OCI-LY1 (cell line): ENCODE data around the gene GALNT18.

Experiments
- H2AFZ ChIP-seq: fragments of 200-600 bp; sonication (generic), shearing (Covaris generic); 2 replicates; pipeline ENCODE4 v1.6.0; 2014; ENCODE audit warnings: antibody characterized with exemption, mild to moderate bottlenecking, low read length
- H3F3A ChIP-seq: fragments of 200-600 bp; sonication (generic), shearing (Covaris generic); 2 replicates; pipeline ENCODE4 v1.6.0; 2014; ENCODE audit warnings: mild to moderate bottlenecking, antibody characterized with exemption, low read length, moderate library complexity; ENCODE audit not compliant: insufficient read depth
- H3K27ac ChIP-seq: fragments of 200-600 bp; sonication (generic); 2 replicates; pipeline ENCODE4 v1.5.1; 2014; ENCODE audit warnings: low read length, mixed run types, mild to moderate bottlenecking, low read depth; ENCODE audit not compliant: poor library complexity, severe bottlenecking
- H3K27me3 ChIP-seq: fragments of 200-600 bp; sonication (generic); 2 replicates; pipeline ENCODE4 v1.6.0; 2014; ENCODE audit warnings: antibody characterized with exemption, mild to moderate bottlenecking, low read length, moderate library complexity; ENCODE audit not compliant: insufficient read depth
- H3K36me3 ChIP-seq: fragments of 200-600 bp; sonication (generic); 2 replicates; pipeline ENCODE4 v1.6.1; 2014; ENCODE audit warnings: mild to moderate bottlenecking, antibody characterized with exemption, low read length, moderate library complexity, mixed read lengths; ENCODE audit not compliant: insufficient read depth
- H3K4me1 ChIP-seq: fragments of 200-600 bp; sonication (generic); 2 replicates; pipeline ENCODE4 v1.5.1; 2014; ENCODE audit warnings: mild to moderate bottlenecking, low read length, moderate library complexity; ENCODE audit not compliant: insufficient read depth, severe bottlenecking
- H3K4me2 ChIP-seq: fragments of 200-600 bp; sonication (generic), shearing (Covaris generic); 2 replicates; pipeline ENCODE4 v1.6.1; 2014; ENCODE audit warnings: low read length
- H3K4me3 ChIP-seq: fragments of 200-600 bp; sonication (generic); 2 replicates; pipeline ENCODE4 v1.5.1; 2014; ENCODE audit warnings: low read length, low read depth, mild to moderate bottlenecking, mixed read lengths; ENCODE audit not compliant: poor library complexity, severe bottlenecking
- H3K79me2 ChIP-seq: fragments of 200-600 bp; shearing (Covaris generic); 2 replicates; pipeline ENCODE4 v1.6.1; 2016; ENCODE audit warnings: mixed run types, low read length, mixed read lengths; ENCODE audit not compliant: insufficient read depth
- H3K9ac ChIP-seq: fragments of 200-600 bp; sonication (generic), shearing (Covaris generic); 2 replicates; pipeline ENCODE4 v1.6.1; 2014; ENCODE audit warnings: mild to moderate bottlenecking, low read length, mixed read lengths
- H3K9me2 ChIP-seq: fragments of 200-600 bp; sonication (generic), shearing (Covaris generic); 2 replicates; pipeline ENCODE4 v1.6.1; 2014; ENCODE audit warnings: low read depth, mild to moderate bottlenecking, low read length, mixed read lengths
- H3K9me3 ChIP-seq: fragments of 200-600 bp; shearing (Covaris generic); 2 replicates; pipeline ENCODE4 v1.6.1; 2014; ENCODE audit warnings: low read length, mixed read lengths
- H4K20me1 ChIP-seq: fragments of 200-600 bp; sonication (generic), shearing (Covaris generic); 2 replicates; pipeline ENCODE4 v1.6.0; 2016; ENCODE audit warnings: mild to moderate bottlenecking, low read length; ENCODE audit not compliant: insufficient read depth
- EZH2 ChIP-seq: fragments of 200-600 bp; sonication (generic), shearing (Covaris generic); IDR thresholded peaks from 2 replicates; pipeline ENCODE4 v1.8.0; 2017; ENCODE audit warnings: borderline replicate concordance, mixed run types, mild to moderate bottlenecking, antibody characterized with exemption, low read length, moderate library complexity, mixed read lengths
- TF ChIP-seq, protein P1 (sequence below): fragments of 200-600 bp; sonication (generic), shearing (Covaris generic); IDR thresholded peaks from 2 replicates; pipeline ENCODE4 v1.5.1; 2017; ENCODE audit warnings: mild to moderate bottlenecking, antibody characterized with exemption, low read length, moderate library complexity, mixed read lengths

GALNT18 gene

GRCh38 chr11:11582011-11582701 is 39.6 kb downstream of the GALNT18 start:
- no peaks in the 10 kb centered on the region for H3K27me3 ChIP-seq
- no peak overlapping the region for H3K4me3 ChIP-seq
- H3K27ac ChIP-seq = no peak overlapping the region
- no peaks in the 10 kb centered on the region for H3K9me3 ChIP-seq
- TF ChIP-seq, protein P1, sequence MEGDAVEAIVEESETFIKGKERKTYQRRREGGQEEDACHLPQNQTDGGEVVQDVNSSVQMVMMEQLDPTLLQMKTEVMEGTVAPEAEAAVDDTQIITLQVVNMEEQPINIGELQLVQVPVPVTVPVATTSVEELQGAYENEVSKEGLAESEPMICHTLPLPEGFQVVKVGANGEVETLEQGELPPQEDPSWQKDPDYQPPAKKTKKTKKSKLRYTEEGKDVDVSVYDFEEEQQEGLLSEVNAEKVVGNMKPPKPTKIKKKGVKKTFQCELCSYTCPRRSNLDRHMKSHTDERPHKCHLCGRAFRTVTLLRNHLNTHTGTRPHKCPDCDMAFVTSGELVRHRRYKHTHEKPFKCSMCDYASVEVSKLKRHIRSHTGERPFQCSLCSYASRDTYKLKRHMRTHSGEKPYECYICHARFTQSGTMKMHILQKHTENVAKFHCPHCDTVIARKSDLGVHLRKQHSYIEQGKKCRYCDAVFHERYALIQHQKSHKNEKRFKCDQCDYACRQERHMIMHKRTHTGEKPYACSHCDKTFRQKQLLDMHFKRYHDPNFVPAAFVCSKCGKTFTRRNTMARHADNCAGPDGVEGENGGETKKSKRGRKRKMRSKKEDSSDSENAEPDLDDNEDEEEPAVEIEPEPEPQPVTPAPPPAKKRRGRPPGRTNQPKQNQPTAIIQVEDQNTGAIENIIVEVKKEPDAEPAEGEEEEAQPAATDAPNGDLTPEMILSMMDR = no peak
- no peak for TF ChIP-seq EZH2
- no peaks in the 10 kb centered on the region for H3K79me2 ChIP-seq
- no peaks in the 10 kb centered on the region for H3K4me1 ChIP-seq
- H4K20me1 ChIP-seq = no peaks in the 10 kb centered on the region
- no peaks in the 10 kb centered on the region for H3F3A ChIP-seq
- no peak overlapping the region for H2AFZ ChIP-seq
- no peaks in the 10 kb centered on the region for H3K36me3 ChIP-seq
- H3K4me2 ChIP-seq = no peak overlapping the region
- H3K9me2 ChIP-seq = no peaks in the 10 kb centered on the region
- H3K9ac ChIP-seq = no peak overlapping the region

GRCh38 chr11:11581481-11581880 is 40.3 kb downstream of the GALNT18 start:
- Histone ChIP-seq H3K36me3 (no peaks in the 10 kb centered on the region), H3K4me2 (no peak overlapping the region), H3K27me3 (no peaks in the 10 kb centered on the region), H4K20me1 (no peaks in the 10 kb centered on the region), H3K9ac (no peak overlapping the region), H3K4me3 (no peak overlapping the region), H3K9me3 (no peaks in the 10 kb centered on the region), H2AFZ (no peak overlapping the region), H3K27ac (no peak overlapping the region), H3K9me2 (no peaks in the 10 kb centered on the region), H3K79me2 (no peaks in the 10 kb centered on the region), H3K4me1 (no peaks in the 10 kb centered on the region), H3F3A (no peaks in the 10 kb centered on the region)
- TF ChIP-seq, protein P1 = no peak
- no peak for TF ChIP-seq EZH2

- Histone ChIP-seq H3K4me3 (no peak overlapping the region), H3K9me2 (no peaks in the 10 kb centered on the region), H2AFZ (no peak overlapping the region), H3F3A (no peaks in the 10 kb centered on the region), H3K36me3 (no peaks in the 10 kb centered on the region), H3K27me3 (no peaks in the 10 kb centered on the region), H4K20me1 (no peaks in the 10 kb centered on the region), H3K9ac (no peak overlapping the region), H3K9me3 (no peaks in the 10 kb centered on the region), H3K79me2 (no peaks in the 10 kb centered on the region), H3K27ac (no peak overlapping the region), H3K4me2 (no peak overlapping the region), H3K4me1 (no peaks in the 10 kb centered on the region)
- TF ChIP-seq EZH2 = no peak
- TF ChIP-seq, protein P1 = no peak
These were observed 40.9 kb downstream of the GALNT18 start for GRCh38 chr11:11580841-11581411.
